GM10847 (cell line): ENCODE data around the gene MSMB.

Experiments used
- POLR2A ChIP-seq: IDR thresholded peaks from 2 replicates; pipeline ENCODE4 v1.6.1; 2011; ENCODE audit not compliant: insufficient read length; ENCODE audit errors: extremely low read depth

Gene MSMB

DNA sequence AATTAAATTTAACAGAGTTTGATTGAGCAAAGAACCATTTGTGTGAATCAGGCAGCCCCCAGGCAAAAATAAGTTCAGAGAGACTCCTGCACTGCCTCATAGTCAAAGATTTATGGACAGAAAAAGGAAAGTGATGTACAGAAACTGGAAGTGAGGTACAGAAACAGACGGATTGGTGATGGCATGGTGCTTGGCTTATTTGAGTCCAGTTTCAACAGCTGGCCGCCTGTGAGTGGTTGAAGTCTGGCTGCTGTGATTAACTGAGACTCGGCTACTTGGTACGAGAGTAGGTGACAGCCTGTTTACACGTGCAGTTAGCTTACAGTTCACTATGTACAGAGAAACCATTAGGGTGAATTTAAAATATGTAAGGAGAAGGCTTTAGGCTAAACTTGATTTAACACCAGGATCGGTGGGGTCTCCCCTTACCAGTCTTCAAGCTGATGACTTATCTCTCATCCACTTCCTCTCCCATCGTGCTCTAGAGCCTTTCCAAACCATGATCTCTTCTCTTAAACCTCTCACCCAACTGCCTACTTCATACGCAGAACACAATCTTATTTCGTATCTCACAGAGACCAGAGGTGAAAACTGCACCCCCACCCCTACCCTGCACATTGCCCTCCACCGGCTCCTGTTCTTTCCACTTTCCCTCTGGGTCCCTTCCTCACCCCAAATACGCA lies 5.0 kb upstream of the MSMB start:
- no peak for TF ChIP-seq POLR2A

- no peak for TF ChIP-seq POLR2A
Measured at GRCh38 chr10:46048152-46048551, 2.1 kb upstream of the MSMB start.

- TF ChIP-seq POLR2A: no peak
Measured at GRCh38 chr10:46042527-46042926, 3.5 kb downstream of the MSMB start.

DNA sequence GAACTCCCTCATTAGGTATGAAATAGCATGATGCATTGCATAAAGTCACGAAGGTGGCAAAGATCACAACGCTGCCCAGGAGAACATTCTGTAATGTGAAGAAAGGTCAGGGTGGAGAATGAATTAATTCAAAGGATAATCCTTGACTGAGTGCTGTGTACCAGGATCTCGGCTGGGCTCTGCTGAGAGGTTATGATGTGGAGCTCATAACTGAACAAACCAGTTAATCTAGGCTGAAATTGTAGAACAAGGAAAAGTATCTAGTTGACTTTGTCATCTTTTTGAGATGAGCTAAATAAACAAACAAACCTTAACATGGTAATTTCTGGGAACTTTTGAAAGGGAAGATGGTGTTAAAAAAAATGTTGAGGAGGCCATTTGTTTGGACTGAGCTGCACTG lies 6.1 kb downstream of the MSMB start:
- no peak for TF ChIP-seq POLR2A

- no peak for TF ChIP-seq POLR2A
Measured at GRCh38 chr10:46037107-46037825, 8.8 kb downstream of the MSMB start.

- no peak for TF ChIP-seq POLR2A
Measured at GRCh38 chr10:46035923-46036849, 9.9 kb downstream of the MSMB start.

GRCh38 chr10:46033602-46034011 lies 12.5 kb downstream of the MSMB start:
- TF ChIP-seq POLR2A: no peak

GRCh38 chr10:46031648-46032532 lies 14.2 kb downstream of the MSMB start:
- no peak for TF ChIP-seq POLR2A

DNA sequence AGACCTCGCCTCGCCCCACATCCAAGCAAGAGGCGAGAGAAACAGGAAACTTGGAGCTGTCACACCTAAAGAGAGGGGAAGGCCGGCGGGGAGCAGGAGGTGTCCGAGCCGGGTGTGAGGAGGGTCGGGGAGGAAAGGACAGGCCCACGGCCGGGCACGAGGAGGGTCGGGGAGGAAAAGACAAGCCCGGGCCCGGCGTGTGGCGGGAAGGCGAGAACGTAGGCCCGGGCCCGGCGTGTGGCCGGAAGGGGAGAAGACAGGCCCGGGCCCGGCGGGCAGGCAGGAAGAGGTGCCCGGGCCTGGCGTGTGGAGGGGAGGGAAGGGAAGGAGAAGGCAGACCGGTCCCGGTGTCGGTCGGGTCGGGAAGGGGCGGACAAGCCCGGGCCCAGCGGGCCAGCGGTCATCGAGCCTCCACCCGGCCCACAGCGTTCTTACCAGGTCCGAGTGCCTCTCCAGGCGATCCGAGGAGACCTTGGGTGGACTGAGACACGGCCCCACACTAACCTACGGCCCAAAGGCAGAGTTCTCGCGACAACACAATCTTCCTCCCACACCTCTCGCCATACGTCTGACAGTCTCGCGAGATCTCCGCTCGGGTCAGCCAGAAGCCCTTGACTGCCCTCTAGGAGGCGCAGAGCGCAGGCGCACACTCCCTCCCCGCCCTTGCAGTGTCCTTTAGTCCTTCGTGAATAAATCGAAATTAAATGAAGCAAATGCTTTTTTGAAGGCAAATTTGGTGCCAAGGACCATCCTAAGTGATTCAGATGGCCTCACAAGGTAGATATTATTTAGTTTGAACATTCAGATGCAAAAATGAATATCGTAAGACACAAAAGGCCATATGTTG lies 15.8 kb downstream of the MSMB start, which contains the start of gene NCOA4:
TSS of gene NCOA4 (minus strand) at position 533 of the 847 bp plus-strand sequence. CDS start 13,943 bp downstream, outside the sequence.
- TF ChIP-seq POLR2A: peak; percentile 86

DNA sequence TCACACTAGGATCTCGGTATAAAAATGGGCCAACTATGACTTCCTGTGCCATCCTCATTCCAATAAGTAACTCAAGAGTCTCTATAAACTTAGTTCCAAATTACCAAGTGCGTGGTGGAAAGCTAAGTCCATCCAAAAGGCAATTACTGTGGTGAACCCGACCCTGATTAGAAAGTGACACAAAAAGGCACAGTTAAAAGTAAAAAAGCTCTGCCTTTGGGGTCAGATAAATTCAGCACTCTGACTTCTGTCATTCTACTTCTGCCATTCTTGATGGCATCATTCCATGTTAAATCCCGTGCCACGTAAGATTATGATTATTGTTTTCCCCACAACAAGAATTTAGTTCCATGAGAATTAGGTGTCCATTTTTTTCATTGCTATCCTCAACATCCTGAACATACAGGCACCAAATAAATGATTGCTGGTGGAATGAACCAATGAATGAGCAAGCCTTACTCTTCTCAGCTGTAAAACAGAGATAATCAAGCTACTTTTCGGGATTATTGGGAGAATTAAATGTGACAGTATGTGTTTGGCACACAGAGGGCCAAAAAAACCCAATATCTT lies 16.5 kb downstream of the MSMB start:
- TF ChIP-seq POLR2A: no peak

- TF ChIP-seq POLR2A: no peak
Measured at GRCh38 chr10:46028584-46029460, 17.2 kb downstream of the MSMB start.

DNA sequence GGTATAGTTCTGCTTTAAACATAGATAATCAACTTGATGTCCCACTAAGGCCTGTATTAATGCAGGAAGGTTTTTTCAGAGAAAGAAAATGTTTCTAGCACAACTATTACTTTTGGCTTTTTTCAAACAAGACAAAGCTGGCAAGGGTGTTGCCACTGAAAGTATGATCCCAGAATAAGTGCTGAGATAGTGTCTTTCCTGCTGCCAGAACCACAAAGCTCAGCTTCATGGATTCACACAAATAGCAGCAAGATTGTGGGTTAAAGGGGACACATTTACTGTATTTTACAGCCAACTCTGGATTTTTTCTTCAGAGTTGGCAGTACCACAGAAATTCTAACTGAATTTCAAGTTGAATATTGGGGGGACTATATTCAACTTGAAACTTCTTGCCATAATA lies 20.0 kb downstream of the MSMB start:
- no peak for TF ChIP-seq POLR2A

DNA sequence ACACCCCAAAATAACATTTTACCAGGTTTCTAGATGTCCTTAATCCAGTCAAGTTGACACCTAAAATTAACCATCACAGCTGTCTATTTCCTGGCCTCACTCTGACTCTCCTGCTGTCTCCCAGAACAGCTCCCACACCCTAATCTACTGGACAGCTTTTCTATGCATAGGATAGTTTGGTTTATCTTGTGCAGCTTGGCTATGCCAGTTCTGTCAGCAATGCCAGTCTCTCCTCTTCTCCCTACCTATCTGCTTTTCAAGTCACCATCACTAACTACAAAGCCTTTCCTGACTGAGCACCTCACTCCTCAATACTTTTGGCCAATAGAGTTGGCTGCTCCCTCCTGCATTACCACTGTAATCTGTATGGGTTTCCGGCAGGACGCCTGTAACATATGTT lies 20.7 kb downstream of the MSMB start:
- TF ChIP-seq POLR2A: no peak

DNA sequence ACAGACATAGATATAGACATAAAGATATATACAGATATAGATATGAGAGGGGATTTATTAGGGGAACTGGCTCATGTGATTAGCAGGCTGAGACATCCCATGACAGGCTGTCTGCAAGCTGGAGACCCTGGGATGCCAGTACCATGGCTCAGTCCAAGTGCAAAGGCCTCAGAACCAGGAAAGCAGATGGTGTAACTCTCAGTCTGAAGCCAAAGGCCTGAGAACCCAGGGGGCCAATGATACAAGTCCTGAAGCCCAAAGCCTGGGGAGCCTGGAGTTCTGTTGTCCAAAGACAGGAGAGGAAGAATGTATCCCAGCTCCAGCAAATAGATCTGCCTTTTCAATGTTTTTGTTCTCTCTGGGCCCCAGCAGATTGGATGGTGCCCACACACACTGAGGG lies 21.1 kb downstream of the MSMB start:
- TF ChIP-seq POLR2A: no peak
